Measurements from ENCODE around the gene DYNLT5. TPM values are rescaled to one million over a fixed set of nuclear protein-coding genes. Genes with fewer than 3 reads are reported as not detected.

Gene DYNLT5
- total RNA-seq, 2 donors from 2014 or later: 1.2 to 8.3 TPM

GRCh38 chr1:66770240-66770639 is 18.0 kb downstream of the DYNLT5 start:
- Histone ChIP-seq H3K36me3 (ENCODE audit: control insufficient read depth, insufficient read depth, low read length) (no peaks in the 10 kb centered on the region), H3K9ac (ENCODE audit: extremely low read depth, low read length, poor library complexity, severe bottlenecking) (no peak overlapping the region), H3K4me1 (ENCODE audit: control insufficient read depth, insufficient read depth, low read length) (no peaks in the 10 kb centered on the region), H3K9me3 (ENCODE audit: control insufficient read depth, low read length) (no peaks in the 10 kb centered on the region), H3K4me3 (ENCODE audit: low read length) (no peak overlapping the region), H3K27ac (ENCODE audit: low read depth, low read length) (no peak overlapping the region), H3K27me3 (ENCODE audit: control insufficient read depth, insufficient read depth, low read length, poor library complexity, severe bottlenecking) (peaks cover 4% of the 10 kb centered on the region)
- Mint-ChIP-seq H3K27me3 (ENCODE audit: insufficient read depth) (peaks cover 12% of the 10 kb centered on the region), H3K36me3 (ENCODE audit: low read depth) (no peaks in the 10 kb centered on the region), H3K4me1 (peaks cover 12% of the 10 kb centered on the region), H3K9me3 (no peaks in the 10 kb centered on the region), H3K27ac (no peak overlapping the region), H3K4me3 (no peak overlapping the region)
- no peak for TF ChIP-seq CTCF (conservative IDR thresholded peaks at IDR 0.05)
- DNase-seq: no peak
- WGBS, 2 experiments (ENCODE audit: insufficient coverage in 1 of 2, insufficient read length in 1 of 2): 91 to 100% methylated on average over 2 of the region's 2 CpGs

GRCh38 chr1:66770694-66771093 is 18.4 kb downstream of the DYNLT5 start:
- DNase-seq: no peak
- Histone ChIP-seq H3K4me3 (ENCODE audit: low read length) (no peak overlapping the region), H3K36me3 (ENCODE audit: control insufficient read depth, insufficient read depth, low read length) (no peaks in the 10 kb centered on the region), H3K27ac (ENCODE audit: low read depth, low read length) (no peak overlapping the region), H3K4me1 (ENCODE audit: control insufficient read depth, insufficient read depth, low read length) (no peaks in the 10 kb centered on the region), H3K9ac (ENCODE audit: extremely low read depth, low read length, poor library complexity, severe bottlenecking) (no peak overlapping the region), H3K9me3 (ENCODE audit: control insufficient read depth, low read length) (no peaks in the 10 kb centered on the region), H3K27me3 (ENCODE audit: control insufficient read depth, insufficient read depth, low read length, poor library complexity, severe bottlenecking) (peaks cover 4% of the 10 kb centered on the region)
- Mint-ChIP-seq H3K4me3 (no peak overlapping the region), H3K36me3 (ENCODE audit: low read depth) (no peaks in the 10 kb centered on the region), H3K27ac (no peak overlapping the region), H3K9me3 (no peaks in the 10 kb centered on the region), H3K27me3 (ENCODE audit: insufficient read depth) (peaks cover 14% of the 10 kb centered on the region), H3K4me1 (peaks cover 12% of the 10 kb centered on the region)
- WGBS, 2 experiments (ENCODE audit: insufficient coverage in 1 of 2, insufficient read length in 1 of 2): 77 to 83% methylated on average over 2 to 4 of the region's 4 CpGs
- TF ChIP-seq CTCF (conservative IDR thresholded peaks at IDR 0.05): no peak

GRCh38 chr1:66773227-66773626 is 21.0 kb downstream of the DYNLT5 start:
- WGBS, 2 experiments (ENCODE audit: insufficient coverage in 1 of 2, insufficient read length in 1 of 2): 68 to 83% methylated on average over 1 to 2 of the region's 2 CpGs
- Histone ChIP-seq H3K4me1 (ENCODE audit: control insufficient read depth, insufficient read depth, low read length) (no peaks in the 10 kb centered on the region), H3K9ac (ENCODE audit: extremely low read depth, low read length, poor library complexity, severe bottlenecking) (no peak overlapping the region), H3K4me3 (ENCODE audit: low read length) (no peak overlapping the region), H3K27me3 (ENCODE audit: control insufficient read depth, insufficient read depth, low read length, poor library complexity, severe bottlenecking) (peaks cover 4% of the 10 kb centered on the region), H3K27ac (ENCODE audit: low read depth, low read length) (no peak overlapping the region), H3K9me3 (ENCODE audit: control insufficient read depth, low read length) (no peaks in the 10 kb centered on the region), H3K36me3 (ENCODE audit: control insufficient read depth, insufficient read depth, low read length) (no peaks in the 10 kb centered on the region)
- DNase-seq: peak; percentile 71
- peaks cover 12% of the 10 kb centered on the region for H3K4me1 Mint-ChIP-seq
- no peaks in the 10 kb centered on the region for H3K36me3 Mint-ChIP-seq (ENCODE audit: low read depth)
- no peak overlapping the region for H3K4me3 Mint-ChIP-seq
- no peaks in the 10 kb centered on the region for H3K9me3 Mint-ChIP-seq
- no peak for TF ChIP-seq CTCF (conservative IDR thresholded peaks at IDR 0.05)
- peaks cover 16% of the 10 kb centered on the region for H3K27me3 Mint-ChIP-seq (ENCODE audit: insufficient read depth)
- H3K27ac Mint-ChIP-seq: no peak overlapping the region
